GM12878 (cell line): Measurements from ENCODE around the gene STX10. TPM values are rescaled to one million over a fixed set of nuclear protein-coding genes. Genes with fewer than 3 reads are reported as not detected.
A peak's percentile ranks its signal among the peaks of the same experiment; 100 is the strongest.

ENCODE experiments used
- ATAC-seq: fragments of 200-7000 bp; cut with Tn5 transposase; 3 replicates; pipeline ENCODE4 v1.9.1; 2020; ENCODE audit warnings: mild to moderate bottlenecking, moderate library complexity
- BruUV-seq: library from RNA; stranded (reverse); fragments of 400-500 nt; replicated peaks from 2 replicates; lab custom pipeline; 2021; lab: Mats Ljungman, UMichigan
- CTCF ChIA-PET: fragments of 300-600 bp; sonication (Branson Sonifier 250); formaldehyde crosslinking; extraction: SDS; loops from one replicate; lab custom pipeline; 2021; ENCODE audit warnings: inconsistent platforms; lab: Yijun Ruan, JAX
- POLR2A ChIA-PET: fragments of 350-600 bp; formaldehyde crosslinking; extraction: SDS; loops from one replicate; lab custom pipeline; 2021; ENCODE audit warnings: inconsistent platforms; lab: Charles Lee
- RAD21 ChIA-PET: fragments of 300-600 bp; sonication (Branson Sonifier 250); formaldehyde crosslinking; loops from one replicate; lab custom pipeline; 2023; ENCODE audit warnings: antibody characterized with exemption; ENCODE audit not compliant: unreplicated experiment; lab: Charles Lee
- SMC1A ChIA-PET: fragments of 300-600 bp; sonication (Branson Sonifier 250); formaldehyde crosslinking; loops from one replicate; lab custom pipeline; 2023; ENCODE audit not compliant: unreplicated experiment, uncharacterized antibody; lab: Charles Lee
- DNase-seq: peaks from one replicate; pipeline ENCODE4 v3.0.0-alpha.2; 2011; ENCODE audit warnings: low read depth, low spot score
- FAIRE-seq: peaks from 3 replicates; lab custom pipeline; 2011; peaks lifted over from hg19 to GRCh38; lab: Jason Lieb, UNC
- H2AFZ ChIP-seq: 2 replicates; pipeline ENCODE4 v1.6.0; 2011; ENCODE audit warnings: low read depth, low read length, control low read depth; ENCODE audit not compliant: control insufficient read depth
- H3K27ac ChIP-seq: 2 replicates; pipeline ENCODE4 v1.5.1; 2011; ENCODE audit warnings: control low read depth; ENCODE audit not compliant: control insufficient read depth, insufficient read depth
- H3K27me3 ChIP-seq, 2 experiments: replicated peaks in 1 of 2; 2 replicates each; pipeline versions ENCODE4 v1.6.0 to v1.6.1; 2011; ENCODE audit warnings: low read length in 1 of 2; ENCODE audit not compliant: control insufficient read depth in 2 of 2, insufficient read depth in 2 of 2
- H3K36me3 ChIP-seq, 2 experiments: 2 replicates each; pipeline ENCODE4 v1.5.1; 2011; ENCODE audit warnings: low read length in 1 of 2; ENCODE audit not compliant: control insufficient read depth in 2 of 2, insufficient read depth in 2 of 2
- H3K4me1 ChIP-seq: 2 replicates; pipeline ENCODE4 v1.6.1; 2011; ENCODE audit warnings: mild to moderate bottlenecking, low read length, moderate library complexity, mixed read lengths; ENCODE audit not compliant: control insufficient read depth, insufficient read depth
- H3K4me2 ChIP-seq: 2 replicates; pipeline ENCODE4 v1.6.0; 2011; ENCODE audit warnings: control low read depth; ENCODE audit not compliant: control insufficient read depth, insufficient read depth
- H3K4me3 ChIP-seq: fragments of 200-600 bp; sonication (generic); 2 replicates; pipeline ENCODE4 v1.5.1; 2016
- H3K79me2 ChIP-seq: 2 replicates; pipeline ENCODE4 v1.6.0; 2011; ENCODE audit warnings: low read length; ENCODE audit not compliant: control insufficient read depth, insufficient read depth
- H3K9ac ChIP-seq: 2 replicates; pipeline ENCODE4 v1.8.0; 2011; ENCODE audit warnings: low read length, control low read depth, mixed read lengths; ENCODE audit not compliant: control insufficient read depth, insufficient read depth
- H3K9me3 ChIP-seq: replicated peaks from 3 replicates; pipeline ENCODE4 v1.5.1; 2011; ENCODE audit warnings: mild to moderate bottlenecking, low read length; ENCODE audit not compliant: control insufficient read depth, insufficient read depth
- H4K20me1 ChIP-seq: 2 replicates; pipeline ENCODE4 v1.6.0; 2011; ENCODE audit not compliant: control insufficient read depth, insufficient read depth
- BCLAF1 ChIP-seq: fragments of 450-650 bp; IDR thresholded peaks from 2 replicates; pipeline ENCODE4 v1.6.1; 2017; ENCODE audit warnings: antibody characterized with exemption, mild to moderate bottlenecking, moderate library complexity
- ELK1 ChIP-seq: IDR thresholded peaks from 2 replicates; pipeline ENCODE4 v1.6.1; 2012; ENCODE audit warnings: low read depth, low read length, improper control_type of control experiment
- MEF2A ChIP-seq: IDR thresholded peaks from 2 replicates; pipeline ENCODE4 v1.6.1; 2011; ENCODE audit warnings: low read depth, mild to moderate bottlenecking, low read length, moderate library complexity; ENCODE audit not compliant: insufficient read depth
- NFYB ChIP-seq: IDR thresholded peaks from 2 replicates; pipeline ENCODE4 v1.6.1; 2011; ENCODE audit warnings: low read depth, mild to moderate bottlenecking, low read length, improper control_type of control experiment, moderate library complexity; ENCODE audit not compliant: insufficient read depth
- TCF7 ChIP-seq: IDR thresholded peaks from 2 replicates; pipeline ENCODE4 v1.6.1; 2014; ENCODE audit warnings: antibody characterized with exemption, borderline replicate concordance
- WGBS: methylation state at CpG from one replicate; pipeline ENCODE4 v1.1.6; 2016; ENCODE audit warnings: low lambda C conversion rate; ENCODE audit not compliant: insufficient replicate concordance, insufficient coverage; ENCODE audit errors: missing lambda C conversion rate; 5-methylcytosine and 5-hydroxymethylcytosine counted together
- in situ Hi-C: fragments of 300-500 bp; cut with MboI; formaldehyde crosslinking; loops from 9 replicates; pipeline ENCODE4 v1.14.3; 2018; ENCODE audit warnings: mixed read lengths
- intact Hi-C: fragments of 100-400 bp; cut with micrococcal nuclease; formaldehyde crosslinking; loops from one replicate; pipeline ENCODE4 v1.14.2; 2022; ENCODE audit not compliant: unreplicated experiment
- polyA plus RNA-seq, 11 experiments: library from polyadenylated mRNA; depleted of rRNA in 4 of 11; unstranded in 6 of 11; stranded (reverse) in 5 of 11; fragments of >200 nt; fragmentation: Nextera tagmentation in 4 of 11; fragmentation: Illumina TruSeq in 1 of 11; extraction: Ambion mirVana in 4 of 11; extraction: Trizol in 1 of 11; gene quantifications; 1 replicate in 1 of 11; 2 replicates in 10 of 11; pipeline versions ENCODE4 v1.2.1 to v1.2.3, GENCODE V29; 2011 to 2016; ENCODE audit warnings: inconsistent platforms in 2 of 11, missing spikeins in 2 of 11, low read depth in 1 of 11
- total RNA-seq, 4 experiments: library from RNA; depleted of rRNA in 3 of 4; stranded (reverse); fragments of >200 nt in 3 of 4; fragmentation: Illumina TruSeq in 1 of 4; extraction: Trizol in 1 of 4; gene quantifications; 2 replicates each; pipeline versions ENCODE4 v1.2.1 to v1.2.3, GENCODE V29; 2013 to 2021
- TF ChIP-seq, protein P1 (sequence below): fragments of 450-650 bp; IDR thresholded peaks from 2 replicates; pipeline ENCODE4 v1.6.1; 2017; ENCODE audit warnings: mild to moderate bottlenecking, low read depth, inconsistent platforms; ENCODE audit not compliant: poor library complexity, severe bottlenecking
- TF ChIP-seq, protein P2 (sequence below): fragments of 450-650 bp; IDR thresholded peaks from 2 replicates; pipeline ENCODE4 v1.6.1; 2016; ENCODE audit warnings: mild to moderate bottlenecking, moderate library complexity, borderline replicate concordance

The STX10 gene
- total and polyA plus RNA-seq, 10 of the 15 experiments (the other 5 are each of a cell fraction or from before 2014, with no cell fraction given) = 0.56 to 76.1 (median 47.6) TPM

- in situ Hi-C loops (loop anchor here (10.0 to 25.0 kb wide), 3 partner anchors 689 to 1568 kb away; partner anchors contain the start of genes ACP5 and ZNF627), intact Hi-C loops (loop anchor here (1.0 to 10.0 kb wide), 5 partner anchors 12 to 849 kb away; partner anchors contain the start of gene RFX1)
- Histone ChIP-seq H2AFZ (no peak overlapping the region), H3K9me3 (no peaks in the 10 kb centered on the region), H3K4me1 (peaks cover 26% of the 10 kb centered on the region), H3K27me3 (no peaks in the 10 kb centered on the region), H4K20me1 (no peaks in the 10 kb centered on the region), H3K36me3 (no peaks in the 10 kb centered on the region; a peak in 2 of 4 replicates), H3K79me2 (peaks cover 35% of the 10 kb centered on the region), H3K4me2 (peak overlapping the region; percentile 91), H3K4me3 (peak overlapping the region; percentile 99), H3K9ac (peak overlapping the region; percentile 90), H3K27ac (peak overlapping the region; percentile 95)
- ChIA-PET POLR2A (interaction anchor here (0.7 to 3.3 kb wide), 12 partner anchors 8 to 691 kb away, joined by 3 to 20 read pairs (median 5); partner anchors contain the start of gene NACC1), RAD21 (interaction anchor here (0.6 to 4.7 kb wide), 15 partner anchors 8 to 706 kb away, joined by 3 to 39 read pairs (median 3); partner anchors contain the start of gene NACC1), CTCF (interaction anchor here (0.8 to 2.3 kb wide), 17 partner anchors 9 to 255 kb away, joined by 3 to 11 read pairs (median 4); partner anchors contain the start of gene NACC1), SMC1A (interaction anchor here (0.7 to 3.9 kb wide), 9 partner anchors 8 to 107 kb away, joined by 3 to 37 read pairs (median 6); partner anchors contain the start of gene NACC1)
- 1% methylated on average over 33 of the region's 55 CpGs for WGBS
- FAIRE-seq (no peak), DNase-seq (no peak), ATAC-seq (peak; percentile 28)
- BruUV-seq = no TSS peak
- TF ChIP-seq BCLAF1 (no peak), NFYB (no peak), TCF7 (0 out of 2 replicates have a peak, but pooled peaks have one; percentile 63), MEF2A (no peak), ELK1 (peak; percentile 72)
- TF ChIP-seq, protein P1, sequence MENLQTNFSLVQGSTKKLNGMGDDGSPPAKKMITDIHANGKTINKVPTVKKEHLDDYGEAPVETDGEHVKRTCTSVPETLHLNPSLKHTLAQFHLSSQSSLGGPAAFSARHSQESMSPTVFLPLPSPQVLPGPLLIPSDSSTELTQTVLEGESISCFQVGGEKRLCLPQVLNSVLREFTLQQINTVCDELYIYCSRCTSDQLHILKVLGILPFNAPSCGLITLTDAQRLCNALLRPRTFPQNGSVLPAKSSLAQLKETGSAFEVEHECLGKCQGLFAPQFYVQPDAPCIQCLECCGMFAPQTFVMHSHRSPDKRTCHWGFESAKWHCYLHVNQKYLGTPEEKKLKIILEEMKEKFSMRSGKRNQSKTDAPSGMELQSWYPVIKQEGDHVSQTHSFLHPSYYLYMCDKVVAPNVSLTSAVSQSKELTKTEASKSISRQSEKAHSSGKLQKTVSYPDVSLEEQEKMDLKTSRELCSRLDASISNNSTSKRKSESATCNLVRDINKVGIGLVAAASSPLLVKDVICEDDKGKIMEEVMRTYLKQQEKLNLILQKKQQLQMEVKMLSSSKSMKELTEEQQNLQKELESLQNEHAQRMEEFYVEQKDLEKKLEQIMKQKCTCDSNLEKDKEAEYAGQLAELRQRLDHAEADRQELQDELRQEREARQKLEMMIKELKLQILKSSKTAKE = peak; percentile 20
- TF ChIP-seq, protein P2, sequence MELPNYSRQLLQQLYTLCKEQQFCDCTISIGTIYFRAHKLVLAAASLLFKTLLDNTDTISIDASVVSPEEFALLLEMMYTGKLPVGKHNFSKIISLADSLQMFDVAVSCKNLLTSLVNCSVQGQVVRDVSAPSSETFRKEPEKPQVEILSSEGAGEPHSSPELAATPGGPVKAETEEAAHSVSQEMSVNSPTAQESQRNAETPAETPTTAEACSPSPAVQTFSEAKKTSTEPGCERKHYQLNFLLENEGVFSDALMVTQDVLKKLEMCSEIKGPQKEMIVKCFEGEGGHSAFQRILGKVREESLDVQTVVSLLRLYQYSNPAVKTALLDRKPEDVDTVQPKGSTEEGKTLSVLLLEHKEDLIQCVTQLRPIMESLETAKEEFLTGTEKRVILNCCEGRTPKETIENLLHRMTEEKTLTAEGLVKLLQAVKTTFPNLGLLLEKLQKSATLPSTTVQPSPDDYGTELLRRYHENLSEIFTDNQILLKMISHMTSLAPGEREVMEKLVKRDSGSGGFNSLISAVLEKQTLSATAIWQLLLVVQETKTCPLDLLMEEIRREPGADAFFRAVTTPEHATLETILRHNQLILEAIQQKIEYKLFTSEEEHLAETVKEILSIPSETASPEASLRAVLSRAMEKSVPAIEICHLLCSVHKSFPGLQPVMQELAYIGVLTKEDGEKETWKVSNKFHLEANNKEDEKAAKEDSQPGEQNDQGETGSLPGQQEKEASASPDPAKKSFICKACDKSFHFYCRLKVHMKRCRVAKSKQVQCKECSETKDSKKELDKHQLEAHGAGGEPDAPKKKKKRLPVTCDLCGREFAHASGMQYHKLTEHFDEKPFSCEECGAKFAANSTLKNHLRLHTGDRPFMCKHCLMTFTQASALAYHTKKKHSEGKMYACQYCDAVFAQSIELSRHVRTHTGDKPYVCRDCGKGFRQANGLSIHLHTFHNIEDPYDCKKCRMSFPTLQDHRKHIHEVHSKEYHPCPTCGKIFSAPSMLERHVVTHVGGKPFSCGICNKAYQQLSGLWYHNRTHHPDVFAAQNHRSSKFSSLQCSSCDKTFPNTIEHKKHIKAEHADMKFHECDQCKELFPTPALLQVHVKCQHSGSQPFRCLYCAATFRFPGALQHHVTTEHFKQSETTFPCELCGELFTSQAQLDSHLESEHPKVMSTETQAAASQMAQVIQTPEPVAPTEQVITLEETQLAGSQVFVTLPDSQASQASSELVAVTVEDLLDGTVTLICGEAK = peak; percentile 39; the same call in 1 of the 2 replicates
These were observed 5.5 kb upstream of the STX10 start for GRCh38 chr19:13155472-13156359.
